Prostate gland (tissue), 2 donors: Measurements from ENCODE around the gene PITHD1. TPM values are rescaled to one million over a fixed set of nuclear protein-coding genes. Genes with fewer than 3 reads are reported as not detected.
"Not testable (repeated sequence)": the region's sequence is repeated elsewhere in the genome, so short reads cannot be mapped to it uniquely, and the experiment has no call there.

ENCODE experiments used
- DNase-seq: peaks from one replicate; pipeline ENCODE4 v3.0.0-alpha.2; 2019; ENCODE audit warnings: low spot score
- H3K27ac ChIP-seq, 2 donors: fragments of 200-600 bp; sonication (generic); 2 replicates each; pipeline ENCODE4 v1.5.1; 2017 to 2019
- H3K27me3 ChIP-seq: fragments of 200-600 bp; sonication (generic); replicated peaks from 2 replicates; pipeline ENCODE4 v1.5.1; 2019; ENCODE audit not compliant: insufficient read depth
- H3K36me3 ChIP-seq, 2 donors: fragments of 200-600 bp; sonication (generic); 1 replicate in 1 of 2; 2 replicates in 1 of 2; pipeline versions ENCODE4 v1.5.1 to v1.8.1; 2017 to 2019
- H3K4me1 ChIP-seq: fragments of 200-600 bp; sonication (generic); replicated peaks from 2 replicates; pipeline ENCODE4 v1.5.1; 2019
- H3K4me3 ChIP-seq, 2 donors: fragments of 200-600 bp; sonication (generic); 2 replicates each; pipeline ENCODE4 v1.5.1; 2017 to 2019
- H3K9me3 ChIP-seq: fragments of 200-600 bp; sonication (generic); 2 replicates; pipeline ENCODE4 v1.5.1; 2017
- POLR2A ChIP-seq: fragments of 450-650 bp; IDR thresholded peaks from one replicate; pipeline ENCODE4 v1.6.1; 2016; ENCODE audit warnings: antibody characterized with exemption, mild to moderate bottlenecking
- POLR2AphosphoS5 ChIP-seq: sonication (generic); formaldehyde crosslinking; IDR thresholded peaks from one replicate; pipeline ENCODE4 v1.6.1; 2017; ENCODE audit warnings: antibody characterized with exemption
- WGBS: methylation state at CpG from one replicate; pipeline ENCODE4 v1.1.5; 2018; 5-methylcytosine and 5-hydroxymethylcytosine counted together
- intact Hi-C: fragments of 100-400 bp; cut with DNase I; formaldehyde crosslinking; loops from one replicate; pipeline ENCODE4 v1.14.2; 2022
- total RNA-seq, 2 donors: library from RNA; depleted of rRNA; stranded (reverse); fragments of >200 nt; gene quantifications; one replicate each; pipeline ENCODE4 v1.1.0, GENCODE V29; 2016
- TF ChIP-seq, protein P1 (sequence below), 4 experiments: fragments of 200-600 bp in 2 of 4; fragments of 450-650 bp in 2 of 4; sonication (generic) in 2 of 4; IDR thresholded peaks; 1 replicate in 3 of 4; 2 replicates in 1 of 4; pipeline ENCODE4 v1.5.1; 2016 to 2019; ENCODE audit warnings: antibody characterized with exemption in 4 of 4, mild to moderate bottlenecking in 2 of 4, moderate library complexity in 2 of 4

PITHD1 gene
- total RNA-seq, 2 donors from 2014 or later = 85.7 to 86.7 TPM

DNA sequence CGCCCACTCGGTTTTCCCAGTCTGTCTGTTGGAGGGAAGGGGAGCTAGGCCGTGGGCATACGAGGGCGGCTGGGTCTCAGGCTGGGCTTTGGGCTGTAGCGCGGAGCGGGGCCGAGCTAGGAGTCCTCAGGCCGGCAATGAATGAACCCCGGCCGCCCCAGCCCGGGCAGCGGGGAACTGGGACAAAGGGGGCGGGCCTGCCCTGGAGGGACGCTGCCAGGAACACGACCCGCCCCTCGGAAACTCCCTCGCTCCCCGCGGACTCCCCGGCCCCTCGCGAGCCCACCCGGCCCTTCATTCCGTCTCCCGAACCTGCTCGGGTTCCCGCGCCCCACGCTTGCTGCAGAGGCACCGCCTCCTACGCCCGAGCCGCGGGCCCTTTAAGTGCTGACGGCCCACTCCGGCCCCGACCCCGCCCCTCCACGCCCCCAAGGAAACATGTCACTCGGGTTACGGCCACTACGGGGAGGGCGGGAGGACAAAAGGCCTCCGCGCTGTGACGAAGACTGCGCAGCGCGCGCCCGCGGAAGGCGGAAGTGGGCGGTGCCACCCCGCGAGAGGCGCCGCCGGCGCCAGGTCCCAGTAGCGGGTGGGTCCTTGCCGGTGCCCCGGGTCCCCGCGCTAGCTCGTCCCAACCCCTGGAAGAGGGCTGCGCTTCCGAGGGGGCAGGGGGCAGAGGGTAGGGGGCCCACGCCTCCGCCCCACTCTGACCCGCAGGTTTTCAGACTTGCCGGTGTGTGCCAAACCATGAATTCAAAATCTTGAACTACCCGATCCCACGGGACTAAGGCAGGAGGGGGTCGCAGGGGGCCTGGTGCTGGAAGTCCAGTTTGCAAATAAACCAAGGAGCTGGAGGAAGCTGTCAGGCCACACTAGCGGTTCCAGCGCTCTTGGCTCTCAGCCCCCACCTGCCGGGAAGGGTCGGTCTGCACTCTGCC is 22.5 kb downstream of the PITHD1 start, which contains the start of gene GALE:
TSS of gene GALE (minus strand) at position 355 of the 938 bp plus-strand sequence. CDS start 1,747 bp downstream, outside the sequence.
- TF ChIP-seq, protein P1, sequence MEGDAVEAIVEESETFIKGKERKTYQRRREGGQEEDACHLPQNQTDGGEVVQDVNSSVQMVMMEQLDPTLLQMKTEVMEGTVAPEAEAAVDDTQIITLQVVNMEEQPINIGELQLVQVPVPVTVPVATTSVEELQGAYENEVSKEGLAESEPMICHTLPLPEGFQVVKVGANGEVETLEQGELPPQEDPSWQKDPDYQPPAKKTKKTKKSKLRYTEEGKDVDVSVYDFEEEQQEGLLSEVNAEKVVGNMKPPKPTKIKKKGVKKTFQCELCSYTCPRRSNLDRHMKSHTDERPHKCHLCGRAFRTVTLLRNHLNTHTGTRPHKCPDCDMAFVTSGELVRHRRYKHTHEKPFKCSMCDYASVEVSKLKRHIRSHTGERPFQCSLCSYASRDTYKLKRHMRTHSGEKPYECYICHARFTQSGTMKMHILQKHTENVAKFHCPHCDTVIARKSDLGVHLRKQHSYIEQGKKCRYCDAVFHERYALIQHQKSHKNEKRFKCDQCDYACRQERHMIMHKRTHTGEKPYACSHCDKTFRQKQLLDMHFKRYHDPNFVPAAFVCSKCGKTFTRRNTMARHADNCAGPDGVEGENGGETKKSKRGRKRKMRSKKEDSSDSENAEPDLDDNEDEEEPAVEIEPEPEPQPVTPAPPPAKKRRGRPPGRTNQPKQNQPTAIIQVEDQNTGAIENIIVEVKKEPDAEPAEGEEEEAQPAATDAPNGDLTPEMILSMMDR (IDR thresholded peaks at IDR 0.05) = peak in 2 of 4 experiments; percentile 24 to 29
- TF ChIP-seq POLR2AphosphoS5 = peak; percentile 97
- TF ChIP-seq POLR2A = peak; percentile 74
- peak within 1 kb of the TSS; percentile 83 to 87 for H3K27ac ChIP-seq
- intact Hi-C loops = loop anchor here (10.0 kb wide), 1 partner anchor 224 kb away; no protein-coding TSS in a partner anchor
- peak within 1 kb of the TSS; percentile 84 to 87 for H3K4me3 ChIP-seq
- no peaks in the 10 kb centered on the region for H3K27me3 ChIP-seq
- peak; percentile 96 for DNase-seq
- under 1% methylated on average over 61 of the region's 82 CpGs for WGBS
- H3K36me3 ChIP-seq = no peaks in the 10 kb centered on the region
- H3K9me3 ChIP-seq = no peaks in the 10 kb centered on the region
- peaks cover 12% of the 10 kb centered on the region for H3K4me1 ChIP-seq

DNA sequence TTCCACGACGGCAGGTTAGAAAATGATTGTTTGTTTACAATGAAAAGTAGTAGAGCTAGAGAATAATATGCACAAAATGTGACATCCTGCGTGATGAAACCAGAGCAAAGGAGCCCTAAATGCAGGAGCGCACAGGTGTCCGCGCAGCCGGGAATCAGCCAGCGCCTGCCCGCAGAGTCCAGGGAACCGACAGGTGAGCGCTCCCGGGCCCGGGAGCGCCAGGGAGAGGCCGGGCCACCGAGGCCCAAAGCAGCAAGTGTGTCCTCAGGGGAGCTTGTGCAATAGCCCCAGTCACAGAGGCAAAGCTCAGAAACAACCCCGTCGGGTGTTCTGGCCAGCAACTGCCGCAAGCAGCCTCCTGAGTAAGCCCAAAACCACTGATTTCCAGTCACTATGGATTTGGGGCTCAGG is 23.1 kb downstream of the PITHD1 start:
- no peaks in the 10 kb centered on the region for H3K27me3 ChIP-seq
- TF ChIP-seq POLR2A (no peak), POLR2AphosphoS5 (no peak)
- TF ChIP-seq, protein P1 (IDR thresholded peaks at IDR 0.05) = no peak
- no peaks in the 10 kb centered on the region for H3K9me3 ChIP-seq
- 10% methylated on average over 19 of the region's 19 CpGs for WGBS
- peak overlapping the region; percentile 83 to 87 for H3K27ac ChIP-seq
- H3K36me3 ChIP-seq = no peaks in the 10 kb centered on the region
- DNase-seq = no peak
- peaks cover 12% of the 10 kb centered on the region for H3K4me1 ChIP-seq
- peak overlapping the region; percentile 84 to 87 for H3K4me3 ChIP-seq
- intact Hi-C loops = loop anchor here (10.0 kb wide), 1 partner anchor 223 kb away; no protein-coding TSS in a partner anchor

DNA sequence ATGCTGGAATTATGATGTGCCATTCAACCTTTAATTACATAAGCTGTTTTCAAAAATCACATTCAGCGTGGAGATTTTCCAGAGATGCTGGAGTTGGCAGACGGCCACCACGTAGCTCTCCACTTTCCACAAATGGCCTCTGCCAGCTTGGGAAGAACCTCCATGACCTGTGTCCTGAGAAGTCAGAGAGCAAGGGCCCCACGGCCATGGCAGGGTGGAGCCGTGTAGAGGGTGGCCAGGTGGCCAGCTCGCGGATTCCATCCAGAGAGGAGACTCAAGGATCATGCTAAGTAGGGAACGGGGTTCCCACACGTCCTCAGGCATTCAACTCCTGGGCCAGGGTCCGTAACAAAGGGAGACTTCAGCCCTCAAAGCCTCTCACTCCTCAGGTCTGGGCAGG is 23.7 kb downstream of the PITHD1 start:
- Histone ChIP-seq H3K9me3 (no peaks in the 10 kb centered on the region), H3K27me3 (no peaks in the 10 kb centered on the region), H3K4me3 (no peak overlapping the region), H3K36me3 (no peaks in the 10 kb centered on the region), H3K27ac (peak overlapping the region in 1 of 2 donors; percentile 83), H3K4me1 (peaks cover 12% of the 10 kb centered on the region)
- intact Hi-C loops = loop anchor here (10.0 kb wide), 1 partner anchor 223 kb away; no protein-coding TSS in a partner anchor
- no peak for DNase-seq
- 64% methylated on average over 10 of the region's 10 CpGs for WGBS
- TF ChIP-seq POLR2A = no peak
- TF ChIP-seq POLR2AphosphoS5 = no peak
- TF ChIP-seq, protein P1 (IDR thresholded peaks at IDR 0.05) = no peak

DNA sequence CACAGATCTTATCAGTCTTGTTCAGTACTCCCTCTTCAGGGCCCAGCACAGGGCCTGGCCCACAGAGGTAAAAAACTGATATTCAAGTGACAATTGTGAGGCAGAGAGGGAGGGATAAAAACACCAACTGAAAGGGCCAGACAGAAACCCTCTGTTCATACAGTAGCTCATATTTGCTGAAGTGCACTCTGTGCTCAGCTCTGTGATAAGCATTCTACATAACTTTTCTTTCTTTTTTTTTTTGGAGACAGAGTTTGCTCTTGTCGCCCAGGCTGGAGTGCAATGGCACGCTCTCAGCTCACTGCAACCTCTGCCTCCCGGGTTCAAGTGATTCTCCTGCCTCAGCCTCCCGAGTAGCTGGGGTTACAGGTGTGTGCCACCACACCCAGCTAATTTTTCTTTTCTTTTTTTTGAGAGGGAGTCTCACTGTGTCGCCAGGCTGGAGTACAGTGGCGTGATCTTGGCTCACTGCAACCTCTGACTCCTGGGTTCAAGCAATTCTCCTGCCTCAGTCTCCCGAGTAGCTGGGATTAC is 24.7 kb downstream of the PITHD1 start:
- H3K27ac ChIP-seq, H3K36me3 ChIP-seq, H3K9me3 ChIP-seq, DNase-seq, H3K4me3 ChIP-seq, H3K27me3 ChIP-seq: not testable (repeated sequence)
- intact Hi-C loops = loop anchor here (10.0 kb wide), 1 partner anchor 222 kb away; no protein-coding TSS in a partner anchor
- 93% methylated on average over 7 of the region's 7 CpGs for WGBS
- H3K4me1 ChIP-seq = peaks cover 12% of the 10 kb centered on the region

DNA sequence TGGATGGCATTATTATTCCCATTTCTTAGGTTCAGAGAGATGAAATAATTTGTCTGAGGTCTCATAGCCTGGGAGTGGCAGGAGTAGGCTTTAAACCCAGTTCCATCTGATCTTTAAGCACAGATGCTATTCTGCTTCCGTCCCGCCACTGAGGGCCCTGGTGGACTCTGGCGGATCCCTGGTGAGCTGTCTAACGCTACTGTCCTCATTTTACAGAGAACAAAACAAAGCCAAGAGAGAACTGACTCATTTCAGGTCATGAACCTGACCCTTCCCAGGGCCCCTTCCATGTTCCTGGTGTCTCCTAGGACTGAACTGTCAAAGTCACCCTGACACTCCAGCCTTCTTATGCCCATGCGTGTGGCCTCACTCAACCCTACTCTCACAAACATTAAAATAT is 25.5 kb downstream of the PITHD1 start:
- Histone ChIP-seq H3K4me1 (peaks cover 12% of the 10 kb centered on the region), H3K9me3 (no peaks in the 10 kb centered on the region), H3K36me3 (no peaks in the 10 kb centered on the region), H3K27me3 (no peaks in the 10 kb centered on the region), H3K4me3 (no peak overlapping the region), H3K27ac (no peak overlapping the region)
- WGBS = 95% methylated on average over 5 of the region's 5 CpGs
- intact Hi-C loops = loop anchor here (10.0 kb wide), 1 partner anchor 221 kb away; no protein-coding TSS in a partner anchor
- no peak for TF ChIP-seq POLR2AphosphoS5
- TF ChIP-seq POLR2A = no peak
- TF ChIP-seq, protein P1 (IDR thresholded peaks at IDR 0.05) = no peak
- DNase-seq = no peak
